Glutamatergic neuron (in vitro differentiated cells): Measurements from ENCODE around the gene MTHFD1L. TPM values are rescaled to one million over a fixed set of nuclear protein-coding genes. Genes with fewer than 3 reads are reported as not detected.

Experiments used
- DNase-seq: peaks from one replicate; pipeline ENCODE4 v3.0.0; 2022
- H3K27ac Mint-ChIP-seq: one replicate; pipeline ENCODE4 v1.8.0; 2020; ENCODE audit warnings: mild to moderate bottlenecking, mixed read lengths, inconsistent platforms; ENCODE audit not compliant: unreplicated experiment
- H3K27me3 Mint-ChIP-seq: one replicate; pipeline ENCODE4 v1.8.0; 2020; ENCODE audit warnings: mild to moderate bottlenecking, moderate library complexity, mixed read lengths, inconsistent platforms; ENCODE audit not compliant: unreplicated experiment
- H3K36me3 Mint-ChIP-seq: one replicate; pipeline ENCODE4 v1.8.0; 2020; ENCODE audit warnings: mild to moderate bottlenecking, mixed read lengths, inconsistent platforms; ENCODE audit not compliant: unreplicated experiment
- H3K4me1 Mint-ChIP-seq: one replicate; pipeline ENCODE4 v1.8.0; 2020; ENCODE audit warnings: mild to moderate bottlenecking, low read depth, mixed read lengths, inconsistent platforms; ENCODE audit not compliant: unreplicated experiment
- H3K4me3 Mint-ChIP-seq: one replicate; pipeline ENCODE4 v1.8.0; 2020; ENCODE audit warnings: mild to moderate bottlenecking, mixed read lengths, inconsistent platforms; ENCODE audit not compliant: unreplicated experiment
- H3K9me3 Mint-ChIP-seq: one replicate; pipeline ENCODE4 v1.8.0; 2020; ENCODE audit warnings: mild to moderate bottlenecking, moderate library complexity, mixed read lengths, inconsistent platforms; ENCODE audit not compliant: unreplicated experiment
- total RNA-seq: library from RNA; stranded (reverse); fragmentation: NEBNext Ultra II Directional; extraction: Animal tissue kit (Norgen Biotek cat#: 25700); gene quantifications from one replicate; pipeline ENCODE4 v1.2.1, GENCODE V29; 2021; ENCODE audit not compliant: unreplicated experiment
- TF ChIP-seq, protein P1 (sequence below): fragments of 200-600 bp; sonication (generic); IDR thresholded peaks from one replicate; pipeline ENCODE4 v1.5.0; 2021; ENCODE audit not compliant: partially characterized antibody, unreplicated experiment

MTHFD1L gene
- total RNA-seq, 1 donor from 2014 or later: 35.9 TPM

DNA sequence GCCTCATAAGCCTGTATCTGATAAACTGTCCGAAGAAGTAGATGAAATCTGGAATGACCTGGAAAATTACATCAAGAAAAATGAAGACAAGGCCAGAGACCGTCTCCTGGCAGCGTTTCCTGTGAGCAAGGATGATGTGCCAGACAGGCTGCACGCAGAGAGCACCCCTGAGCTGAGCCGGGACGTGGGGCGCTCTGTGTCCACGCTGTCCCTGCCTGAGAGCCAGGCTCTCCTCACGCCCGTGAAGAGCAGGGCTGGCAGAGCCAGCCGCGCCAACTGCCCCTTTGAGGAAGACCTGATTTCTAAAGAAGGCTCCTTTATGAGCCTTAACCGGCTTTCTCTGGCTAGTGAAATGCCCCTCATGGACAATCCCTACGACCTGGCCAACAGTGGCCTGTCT is 33.9 kb upstream of the MTHFD1L start:
- H3K36me3 Mint-ChIP-seq: peaks cover 8% of the 10 kb centered on the region
- H3K4me3 Mint-ChIP-seq: no peak overlapping the region
- peaks cover 2% of the 10 kb centered on the region for H3K27me3 Mint-ChIP-seq
- TF ChIP-seq, protein P1, sequence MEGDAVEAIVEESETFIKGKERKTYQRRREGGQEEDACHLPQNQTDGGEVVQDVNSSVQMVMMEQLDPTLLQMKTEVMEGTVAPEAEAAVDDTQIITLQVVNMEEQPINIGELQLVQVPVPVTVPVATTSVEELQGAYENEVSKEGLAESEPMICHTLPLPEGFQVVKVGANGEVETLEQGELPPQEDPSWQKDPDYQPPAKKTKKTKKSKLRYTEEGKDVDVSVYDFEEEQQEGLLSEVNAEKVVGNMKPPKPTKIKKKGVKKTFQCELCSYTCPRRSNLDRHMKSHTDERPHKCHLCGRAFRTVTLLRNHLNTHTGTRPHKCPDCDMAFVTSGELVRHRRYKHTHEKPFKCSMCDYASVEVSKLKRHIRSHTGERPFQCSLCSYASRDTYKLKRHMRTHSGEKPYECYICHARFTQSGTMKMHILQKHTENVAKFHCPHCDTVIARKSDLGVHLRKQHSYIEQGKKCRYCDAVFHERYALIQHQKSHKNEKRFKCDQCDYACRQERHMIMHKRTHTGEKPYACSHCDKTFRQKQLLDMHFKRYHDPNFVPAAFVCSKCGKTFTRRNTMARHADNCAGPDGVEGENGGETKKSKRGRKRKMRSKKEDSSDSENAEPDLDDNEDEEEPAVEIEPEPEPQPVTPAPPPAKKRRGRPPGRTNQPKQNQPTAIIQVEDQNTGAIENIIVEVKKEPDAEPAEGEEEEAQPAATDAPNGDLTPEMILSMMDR: no peak
- no peak for DNase-seq
- H3K27ac Mint-ChIP-seq: no peak overlapping the region
- no peaks in the 10 kb centered on the region for H3K4me1 Mint-ChIP-seq
- H3K9me3 Mint-ChIP-seq: no peaks in the 10 kb centered on the region

DNA sequence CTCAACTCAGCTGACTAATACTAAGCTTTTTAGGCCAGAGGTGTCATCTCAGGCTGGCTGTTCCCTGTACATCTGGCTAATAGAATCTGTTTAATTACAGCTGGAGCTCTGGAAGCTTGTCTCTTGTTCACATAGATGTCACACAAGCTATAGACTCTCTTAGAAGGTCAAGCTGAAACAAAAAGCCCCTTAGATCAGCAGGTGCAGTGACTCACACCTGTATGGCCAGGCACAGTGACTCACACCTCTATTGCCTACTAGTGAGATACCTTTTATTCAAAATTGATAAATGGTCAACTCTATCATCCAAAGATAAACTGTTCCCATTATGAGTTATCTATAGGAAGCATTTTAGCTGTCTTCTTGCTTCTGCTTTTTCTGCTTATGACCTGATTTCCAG is 29.9 kb upstream of the MTHFD1L start:
- TF ChIP-seq, protein P1: no peak
- H3K27me3 Mint-ChIP-seq: no peaks in the 10 kb centered on the region
- H3K36me3 Mint-ChIP-seq: peaks cover 8% of the 10 kb centered on the region
- no peaks in the 10 kb centered on the region for H3K4me1 Mint-ChIP-seq
- H3K9me3 Mint-ChIP-seq: no peaks in the 10 kb centered on the region
- DNase-seq: no peak
- no peak overlapping the region for H3K27ac Mint-ChIP-seq
- no peak overlapping the region for H3K4me3 Mint-ChIP-seq

DNA sequence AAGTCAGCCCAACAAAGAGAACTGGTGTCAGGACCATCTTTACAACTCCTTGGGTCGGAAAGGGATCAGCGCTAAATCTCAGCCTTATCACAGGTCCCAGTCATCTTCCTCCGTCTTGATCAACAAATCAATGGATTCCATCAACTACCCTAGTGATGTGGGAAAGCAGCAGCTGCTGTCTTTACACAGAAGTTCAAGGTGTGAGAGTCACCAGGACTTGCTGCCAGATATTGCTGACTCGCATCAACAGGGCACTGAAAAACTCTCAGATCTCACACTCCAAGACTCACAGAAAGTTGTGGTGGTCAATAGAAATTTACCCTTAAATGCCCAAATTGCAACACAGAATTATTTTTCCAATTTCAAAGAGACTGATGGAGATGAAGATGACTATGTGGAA is 25.3 kb upstream of the MTHFD1L start:
- DNase-seq: no peak
- TF ChIP-seq, protein P1: no peak
- H3K27ac Mint-ChIP-seq: no peak overlapping the region
- H3K4me1 Mint-ChIP-seq: no peaks in the 10 kb centered on the region
- no peaks in the 10 kb centered on the region for H3K36me3 Mint-ChIP-seq
- no peaks in the 10 kb centered on the region for H3K27me3 Mint-ChIP-seq
- no peaks in the 10 kb centered on the region for H3K9me3 Mint-ChIP-seq
- no peak overlapping the region for H3K4me3 Mint-ChIP-seq

DNA sequence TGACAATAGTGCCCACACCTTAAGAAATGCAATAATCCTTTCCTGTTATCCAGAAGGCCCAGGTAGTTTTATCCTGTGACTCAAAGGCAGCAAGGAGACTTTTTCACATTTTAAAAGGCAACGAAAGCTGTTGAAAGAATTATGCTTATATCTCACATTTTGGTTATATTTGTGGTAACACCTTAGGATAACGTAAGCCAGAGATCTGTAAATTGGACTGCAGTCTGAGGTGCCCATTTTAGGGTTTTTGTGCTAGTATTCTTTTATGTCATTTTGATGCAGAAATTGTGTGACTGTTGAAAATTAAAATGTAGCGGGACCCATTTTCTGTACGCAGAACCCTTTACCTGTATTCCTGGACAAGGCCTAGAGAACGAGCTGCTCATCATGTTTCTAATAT is 24.3 kb upstream of the MTHFD1L start:
- H3K4me3 Mint-ChIP-seq: no peak overlapping the region
- TF ChIP-seq, protein P1: no peak
- no peaks in the 10 kb centered on the region for H3K27me3 Mint-ChIP-seq
- no peaks in the 10 kb centered on the region for H3K36me3 Mint-ChIP-seq
- H3K27ac Mint-ChIP-seq: no peak overlapping the region
- H3K4me1 Mint-ChIP-seq: no peaks in the 10 kb centered on the region
- no peak for DNase-seq
- H3K9me3 Mint-ChIP-seq: no peaks in the 10 kb centered on the region

GRCh38 chr6:150841697-150842096 is 23.8 kb upstream of the MTHFD1L start:
- Mint-ChIP-seq H3K36me3 (no peaks in the 10 kb centered on the region), H3K4me1 (no peaks in the 10 kb centered on the region), H3K9me3 (no peaks in the 10 kb centered on the region)

More at GRCh38 chr6:150841697-150842096, 23.8 kb upstream of the MTHFD1L start:
- DNase-seq: no peak
- H3K27me3 Mint-ChIP-seq: no peaks in the 10 kb centered on the region
- H3K27ac Mint-ChIP-seq: no peak overlapping the region
- no peak overlapping the region for H3K4me3 Mint-ChIP-seq
- TF ChIP-seq, protein P1: no peak
